PFSK-1 (cell line): Measurements from ENCODE around the gene GOLGA8B.

Source experiments
- FOXP2 ChIP-seq: optimal IDR thresholded peaks from 2 replicates; pipeline ENCODE3; 2011; ENCODE audit warnings: borderline replicate concordance, control low read depth, inconsistent platforms; ENCODE audit not compliant: insufficient read depth; ENCODE audit errors: extremely low read length, extremely low read depth
- POLR2AphosphoS5 ChIP-seq: IDR thresholded peaks from 2 replicates; pipeline ENCODE4 v1.6.1; 2012; ENCODE audit warnings: low read depth, mild to moderate bottlenecking, control low read depth, low read length, moderate library complexity
- SIN3A ChIP-seq: IDR thresholded peaks from 2 replicates; pipeline ENCODE4 v1.6.1; 2012; ENCODE audit warnings: mild to moderate bottlenecking, low read length, moderate library complexity, borderline replicate concordance; ENCODE audit not compliant: insufficient read depth
- TAF1 ChIP-seq: IDR thresholded peaks from 2 replicates; pipeline ENCODE4 v1.6.1; 2012; ENCODE audit warnings: low read length, control low read depth, borderline replicate concordance; ENCODE audit not compliant: insufficient read depth
- TF ChIP-seq, protein P1 (sequence below), 2 experiments: IDR thresholded peaks; 2 replicates each; pipeline versions ENCODE4 v1.6.1 to v1.8.0; 2011 to 2012; ENCODE audit warnings: low read depth in 2 of 2, low read length in 2 of 2, control low read depth in 1 of 2, inconsistent platforms in 1 of 2, mild to moderate bottlenecking in 1 of 2, moderate library complexity in 1 of 2; ENCODE audit not compliant: insufficient read depth in 1 of 2

GOLGA8B gene

DNA sequence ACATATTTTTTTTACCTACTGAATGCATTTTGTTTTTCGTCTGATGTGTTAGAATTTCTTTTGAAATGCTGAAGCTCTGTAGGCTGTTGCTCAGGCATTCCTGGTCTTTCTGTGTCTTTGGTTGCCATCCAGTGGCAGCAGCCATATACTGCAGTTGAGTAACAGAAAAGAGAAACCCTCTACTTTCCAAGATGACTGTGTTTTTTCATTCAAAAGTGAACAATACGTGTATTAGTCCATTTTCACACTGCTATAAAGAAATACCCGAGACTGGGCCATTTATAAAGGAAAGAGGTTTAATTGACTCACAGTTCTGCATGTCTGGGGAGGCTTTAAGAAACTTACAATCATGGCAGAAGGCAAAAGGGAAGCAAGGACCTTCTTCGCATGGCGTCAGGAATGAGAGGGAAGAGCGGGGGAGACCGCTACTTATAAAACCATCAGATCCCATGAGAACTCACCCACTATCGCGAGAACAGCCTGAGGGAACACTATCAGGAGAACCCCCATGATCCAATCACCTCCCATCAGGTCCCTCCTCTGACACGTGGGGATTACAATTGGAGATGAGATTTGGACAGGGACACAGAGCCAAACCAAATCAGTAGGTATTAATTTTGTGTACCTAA is 4.7 kb upstream of the GOLGA8B start:
- TF ChIP-seq FOXP2 (no peak), POLR2AphosphoS5 (peak; percentile 58; the same call in 1 of the 2 replicates), TAF1 (no peak)
- TF ChIP-seq, protein P1, sequence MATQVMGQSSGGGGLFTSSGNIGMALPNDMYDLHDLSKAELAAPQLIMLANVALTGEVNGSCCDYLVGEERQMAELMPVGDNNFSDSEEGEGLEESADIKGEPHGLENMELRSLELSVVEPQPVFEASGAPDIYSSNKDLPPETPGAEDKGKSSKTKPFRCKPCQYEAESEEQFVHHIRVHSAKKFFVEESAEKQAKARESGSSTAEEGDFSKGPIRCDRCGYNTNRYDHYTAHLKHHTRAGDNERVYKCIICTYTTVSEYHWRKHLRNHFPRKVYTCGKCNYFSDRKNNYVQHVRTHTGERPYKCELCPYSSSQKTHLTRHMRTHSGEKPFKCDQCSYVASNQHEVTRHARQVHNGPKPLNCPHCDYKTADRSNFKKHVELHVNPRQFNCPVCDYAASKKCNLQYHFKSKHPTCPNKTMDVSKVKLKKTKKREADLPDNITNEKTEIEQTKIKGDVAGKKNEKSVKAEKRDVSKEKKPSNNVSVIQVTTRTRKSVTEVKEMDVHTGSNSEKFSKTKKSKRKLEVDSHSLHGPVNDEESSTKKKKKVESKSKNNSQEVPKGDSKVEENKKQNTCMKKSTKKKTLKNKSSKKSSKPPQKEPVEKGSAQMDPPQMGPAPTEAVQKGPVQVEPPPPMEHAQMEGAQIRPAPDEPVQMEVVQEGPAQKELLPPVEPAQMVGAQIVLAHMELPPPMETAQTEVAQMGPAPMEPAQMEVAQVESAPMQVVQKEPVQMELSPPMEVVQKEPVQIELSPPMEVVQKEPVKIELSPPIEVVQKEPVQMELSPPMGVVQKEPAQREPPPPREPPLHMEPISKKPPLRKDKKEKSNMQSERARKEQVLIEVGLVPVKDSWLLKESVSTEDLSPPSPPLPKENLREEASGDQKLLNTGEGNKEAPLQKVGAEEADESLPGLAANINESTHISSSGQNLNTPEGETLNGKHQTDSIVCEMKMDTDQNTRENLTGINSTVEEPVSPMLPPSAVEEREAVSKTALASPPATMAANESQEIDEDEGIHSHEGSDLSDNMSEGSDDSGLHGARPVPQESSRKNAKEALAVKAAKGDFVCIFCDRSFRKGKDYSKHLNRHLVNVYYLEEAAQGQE (IDR thresholded peaks at IDR 0.05; ENCODE audit: insufficient read depth in 1 of 2, low read depth in 2 of 2, low read length in 2 of 2) = no peak

DNA sequence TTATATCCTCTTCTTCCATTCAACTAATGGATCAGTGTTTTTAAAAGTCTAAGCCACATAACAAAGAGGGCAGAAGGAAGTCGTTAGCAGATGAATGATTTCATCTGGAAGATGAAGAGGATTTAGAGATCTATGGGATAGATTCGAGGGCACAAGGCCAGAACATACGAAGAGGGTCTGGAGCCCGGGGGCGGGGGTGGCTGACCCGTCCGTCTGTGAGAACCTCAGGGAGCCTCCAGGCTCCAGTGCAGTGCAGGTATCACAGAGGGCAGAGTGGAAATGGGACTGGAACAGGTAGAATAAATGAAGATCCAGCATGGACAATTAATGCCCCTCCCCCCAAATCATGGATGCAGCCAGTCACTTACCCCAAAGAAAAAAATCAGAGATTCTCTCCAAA is 1.5 kb upstream of the GOLGA8B start:
- TF ChIP-seq POLR2AphosphoS5 = no peak
- TF ChIP-seq, protein P1 (IDR thresholded peaks at IDR 0.05; ENCODE audit: insufficient read depth in 1 of 2, low read depth in 2 of 2, low read length in 2 of 2) = no peak
- no peak for TF ChIP-seq SIN3A
- TF ChIP-seq TAF1 = no peak
- TF ChIP-seq FOXP2 = no peak

DNA sequence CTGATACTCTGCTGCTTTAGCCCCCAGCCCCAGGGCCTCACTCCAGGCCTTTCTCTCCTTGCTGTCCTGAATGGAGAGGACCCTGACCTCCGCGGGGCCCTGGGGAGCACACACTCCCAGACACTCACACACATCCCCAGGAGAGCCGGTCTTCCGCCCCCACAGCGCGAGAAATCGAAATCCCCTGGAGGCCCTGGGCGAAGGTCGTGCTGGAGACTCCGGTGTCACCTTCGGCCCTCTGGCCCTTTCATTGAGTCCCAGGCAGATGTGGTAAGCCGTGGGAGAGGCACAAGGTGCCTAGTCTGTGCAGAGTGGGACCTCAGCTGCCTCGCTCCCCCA is 848 bp upstream of the GOLGA8B start:
- no peak for TF ChIP-seq TAF1
- TF ChIP-seq, protein P1 (IDR thresholded peaks at IDR 0.05; ENCODE audit: insufficient read depth in 1 of 2, low read depth in 2 of 2, low read length in 2 of 2) = no peak
- no peak for TF ChIP-seq POLR2AphosphoS5
- TF ChIP-seq SIN3A = no peak
- TF ChIP-seq FOXP2 = no peak

DNA sequence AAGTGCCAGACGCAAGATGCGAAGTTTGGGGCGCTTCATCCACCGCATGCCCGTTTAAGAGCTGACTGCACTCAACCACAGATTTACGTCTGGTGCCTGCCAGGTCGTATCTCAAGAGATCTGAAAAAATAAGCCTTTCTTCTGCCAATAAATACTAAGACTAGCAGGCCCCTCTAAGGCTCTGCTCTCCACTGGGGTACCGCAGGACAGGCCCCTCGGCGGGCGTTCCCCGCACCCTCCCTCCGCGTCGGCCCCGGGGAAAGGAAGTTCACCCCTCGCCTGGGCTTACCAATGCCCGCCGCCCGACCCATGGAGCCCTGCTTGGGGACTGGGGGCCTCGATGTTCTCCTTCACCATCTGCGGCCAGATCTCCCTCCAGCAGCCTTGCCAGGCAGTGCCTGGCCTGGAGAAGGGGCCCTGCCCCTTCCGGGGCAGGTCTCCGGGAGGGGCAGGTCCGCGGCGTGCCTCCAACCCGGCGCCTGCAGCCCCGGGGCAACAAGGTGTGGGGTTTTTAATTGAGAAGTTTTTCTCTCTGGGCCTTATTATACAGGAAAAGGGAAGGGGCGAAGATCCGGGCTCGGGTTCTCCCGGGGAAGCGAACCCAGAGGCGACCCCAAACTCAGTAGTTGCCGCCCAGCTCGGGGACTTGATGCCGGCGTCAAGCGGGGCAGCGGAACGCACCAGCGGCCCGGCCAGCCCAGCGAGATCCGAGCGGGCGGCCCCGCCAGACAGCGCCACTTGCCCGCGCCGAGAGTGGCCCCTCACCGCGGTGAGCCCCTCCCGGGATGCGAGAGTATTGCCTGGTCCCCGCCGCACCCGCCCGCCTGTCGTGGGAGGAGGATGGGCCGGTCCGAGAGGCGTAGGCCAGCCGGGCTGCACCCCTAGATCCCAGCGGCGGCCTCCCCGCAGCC is 735 bp downstream of the GOLGA8B start:
- TF ChIP-seq, protein P1 (IDR thresholded peaks at IDR 0.05; ENCODE audit: insufficient read depth in 1 of 2, low read depth in 2 of 2, low read length in 2 of 2) = no peak
- no peak for TF ChIP-seq SIN3A

DNA sequence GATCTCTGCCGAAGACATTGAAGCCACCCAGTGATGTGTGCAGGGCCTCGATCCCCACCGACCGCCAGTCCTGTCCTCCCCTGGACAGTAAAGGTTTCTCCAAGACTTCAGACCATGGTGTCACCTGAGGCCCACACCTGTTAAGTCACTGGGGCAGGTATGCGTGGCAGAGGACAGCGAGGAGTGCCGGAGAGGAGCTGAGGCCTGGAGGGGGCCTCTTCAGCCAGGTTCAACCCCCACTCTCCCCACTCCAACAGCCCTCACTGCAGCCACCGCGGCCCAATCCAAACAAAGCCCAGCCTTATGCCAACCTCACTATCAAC is 2.4 kb downstream of the GOLGA8B start:
- TF ChIP-seq TAF1 (no peak), POLR2AphosphoS5 (no peak), SIN3A (no peak), FOXP2 (no peak)
- TF ChIP-seq, protein P1 (IDR thresholded peaks at IDR 0.05; ENCODE audit: insufficient read depth in 1 of 2, low read depth in 2 of 2, low read length in 2 of 2) = no peak
